WTC11 (cell line): ENCODE data around the gene SEZ6L.

Experiments
- ATF3 ChIP-seq: sonication (generic); formaldehyde crosslinking; conservative IDR thresholded peaks from 2 replicates; pipeline ENCODE4 v1.8.1; 2022; ENCODE audit warnings: mild to moderate bottlenecking, missing genetic modification reagents
- E2F4 ChIP-seq: sonication (generic); formaldehyde crosslinking; IDR thresholded peaks from 2 replicates; pipeline ENCODE4 v1.8.1; 2022; ENCODE audit warnings: low read depth, mild to moderate bottlenecking, moderate library complexity, missing genetic modification reagents, borderline replicate concordance
- FOXP1 ChIP-seq: sonication (generic); formaldehyde crosslinking; IDR thresholded peaks from 2 replicates; pipeline ENCODE4 v1.8.0; 2022; ENCODE audit warnings: missing genetic modification reagents, mild to moderate bottlenecking, moderate library complexity, borderline replicate concordance
- RELA ChIP-seq: sonication (generic); formaldehyde crosslinking; IDR thresholded peaks from 2 replicates; pipeline ENCODE4 v1.8.1; 2022; ENCODE audit warnings: missing genetic modification reagents, mild to moderate bottlenecking, borderline replicate concordance
- TF ChIP-seq, protein P1 (sequence below): fragments of 200-600 bp; IDR thresholded peaks from 2 replicates; pipeline ENCODE4 v1.8.0; 2022; ENCODE audit warnings: antibody characterized with exemption
- TF ChIP-seq, protein P2 (sequence below): sonication (generic); formaldehyde crosslinking; IDR thresholded peaks from 2 replicates; pipeline ENCODE4 v1.8.1; 2022; ENCODE audit warnings: missing genetic modification reagents, borderline replicate concordance

GRCh38 chr22:26398741-26399153 is 229.5 kb downstream of the SEZ6L start:
- TF ChIP-seq RELA (CRISPR knock-in tag): no peak
- no peak for TF ChIP-seq FOXP1 (CRISPR knock-in tag)
- TF ChIP-seq, protein P1, sequence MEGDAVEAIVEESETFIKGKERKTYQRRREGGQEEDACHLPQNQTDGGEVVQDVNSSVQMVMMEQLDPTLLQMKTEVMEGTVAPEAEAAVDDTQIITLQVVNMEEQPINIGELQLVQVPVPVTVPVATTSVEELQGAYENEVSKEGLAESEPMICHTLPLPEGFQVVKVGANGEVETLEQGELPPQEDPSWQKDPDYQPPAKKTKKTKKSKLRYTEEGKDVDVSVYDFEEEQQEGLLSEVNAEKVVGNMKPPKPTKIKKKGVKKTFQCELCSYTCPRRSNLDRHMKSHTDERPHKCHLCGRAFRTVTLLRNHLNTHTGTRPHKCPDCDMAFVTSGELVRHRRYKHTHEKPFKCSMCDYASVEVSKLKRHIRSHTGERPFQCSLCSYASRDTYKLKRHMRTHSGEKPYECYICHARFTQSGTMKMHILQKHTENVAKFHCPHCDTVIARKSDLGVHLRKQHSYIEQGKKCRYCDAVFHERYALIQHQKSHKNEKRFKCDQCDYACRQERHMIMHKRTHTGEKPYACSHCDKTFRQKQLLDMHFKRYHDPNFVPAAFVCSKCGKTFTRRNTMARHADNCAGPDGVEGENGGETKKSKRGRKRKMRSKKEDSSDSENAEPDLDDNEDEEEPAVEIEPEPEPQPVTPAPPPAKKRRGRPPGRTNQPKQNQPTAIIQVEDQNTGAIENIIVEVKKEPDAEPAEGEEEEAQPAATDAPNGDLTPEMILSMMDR: no peak
- TF ChIP-seq, protein P2, sequence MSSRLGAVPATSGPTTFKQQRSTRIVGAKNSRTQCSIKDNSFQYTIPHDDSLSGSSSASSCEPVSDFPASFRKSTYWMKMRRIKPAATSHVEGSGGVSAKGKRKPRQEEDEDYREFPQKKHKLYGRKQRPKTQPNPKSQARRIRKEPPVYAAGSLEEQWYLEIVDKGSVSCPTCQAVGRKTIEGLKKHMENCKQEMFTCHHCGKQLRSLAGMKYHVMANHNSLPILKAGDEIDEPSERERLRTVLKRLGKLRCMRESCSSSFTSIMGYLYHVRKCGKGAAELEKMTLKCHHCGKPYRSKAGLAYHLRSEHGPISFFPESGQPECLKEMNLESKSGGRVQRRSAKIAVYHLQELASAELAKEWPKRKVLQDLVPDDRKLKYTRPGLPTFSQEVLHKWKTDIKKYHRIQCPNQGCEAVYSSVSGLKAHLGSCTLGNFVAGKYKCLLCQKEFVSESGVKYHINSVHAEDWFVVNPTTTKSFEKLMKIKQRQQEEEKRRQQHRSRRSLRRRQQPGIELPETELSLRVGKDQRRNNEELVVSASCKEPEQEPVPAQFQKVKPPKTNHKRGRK (CRISPR knock-in tag): no peak
- no peak for TF ChIP-seq ATF3 (CRISPR knock-in tag)
- no peak for TF ChIP-seq E2F4 (CRISPR knock-in tag)
